ENCODE results near the gene JAG1.

The JAG1 gene

GRCh38 chr20:10673842-10674683, at the start of gene JAG1:
JAG1 (minus strand) TSS chr20:10673999; CDS start chr20:10673530, 469 bp downstream.
- peak within 1 kb of the TSS; percentile 88 for H3K4me3 ChIP-seq (ENCODE audit: low read depth, low read length)
- DNase-seq (ENCODE audit: low read depth), result peak; percentile 97
- TF ChIP-seq, protein P1, sequence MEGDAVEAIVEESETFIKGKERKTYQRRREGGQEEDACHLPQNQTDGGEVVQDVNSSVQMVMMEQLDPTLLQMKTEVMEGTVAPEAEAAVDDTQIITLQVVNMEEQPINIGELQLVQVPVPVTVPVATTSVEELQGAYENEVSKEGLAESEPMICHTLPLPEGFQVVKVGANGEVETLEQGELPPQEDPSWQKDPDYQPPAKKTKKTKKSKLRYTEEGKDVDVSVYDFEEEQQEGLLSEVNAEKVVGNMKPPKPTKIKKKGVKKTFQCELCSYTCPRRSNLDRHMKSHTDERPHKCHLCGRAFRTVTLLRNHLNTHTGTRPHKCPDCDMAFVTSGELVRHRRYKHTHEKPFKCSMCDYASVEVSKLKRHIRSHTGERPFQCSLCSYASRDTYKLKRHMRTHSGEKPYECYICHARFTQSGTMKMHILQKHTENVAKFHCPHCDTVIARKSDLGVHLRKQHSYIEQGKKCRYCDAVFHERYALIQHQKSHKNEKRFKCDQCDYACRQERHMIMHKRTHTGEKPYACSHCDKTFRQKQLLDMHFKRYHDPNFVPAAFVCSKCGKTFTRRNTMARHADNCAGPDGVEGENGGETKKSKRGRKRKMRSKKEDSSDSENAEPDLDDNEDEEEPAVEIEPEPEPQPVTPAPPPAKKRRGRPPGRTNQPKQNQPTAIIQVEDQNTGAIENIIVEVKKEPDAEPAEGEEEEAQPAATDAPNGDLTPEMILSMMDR (conservative IDR thresholded peaks at IDR 0.05; ENCODE audit: low read depth, low read length), result no peak

- TF ChIP-seq, protein P1 (conservative IDR thresholded peaks at IDR 0.05; ENCODE audit: low read depth, low read length), result no peak
- no peak overlapping the region for H3K4me3 ChIP-seq (ENCODE audit: low read depth, low read length)
These were observed 48.2 kb upstream of the JAG1 start for GRCh38 chr20:10721976-10722375.

DNA sequence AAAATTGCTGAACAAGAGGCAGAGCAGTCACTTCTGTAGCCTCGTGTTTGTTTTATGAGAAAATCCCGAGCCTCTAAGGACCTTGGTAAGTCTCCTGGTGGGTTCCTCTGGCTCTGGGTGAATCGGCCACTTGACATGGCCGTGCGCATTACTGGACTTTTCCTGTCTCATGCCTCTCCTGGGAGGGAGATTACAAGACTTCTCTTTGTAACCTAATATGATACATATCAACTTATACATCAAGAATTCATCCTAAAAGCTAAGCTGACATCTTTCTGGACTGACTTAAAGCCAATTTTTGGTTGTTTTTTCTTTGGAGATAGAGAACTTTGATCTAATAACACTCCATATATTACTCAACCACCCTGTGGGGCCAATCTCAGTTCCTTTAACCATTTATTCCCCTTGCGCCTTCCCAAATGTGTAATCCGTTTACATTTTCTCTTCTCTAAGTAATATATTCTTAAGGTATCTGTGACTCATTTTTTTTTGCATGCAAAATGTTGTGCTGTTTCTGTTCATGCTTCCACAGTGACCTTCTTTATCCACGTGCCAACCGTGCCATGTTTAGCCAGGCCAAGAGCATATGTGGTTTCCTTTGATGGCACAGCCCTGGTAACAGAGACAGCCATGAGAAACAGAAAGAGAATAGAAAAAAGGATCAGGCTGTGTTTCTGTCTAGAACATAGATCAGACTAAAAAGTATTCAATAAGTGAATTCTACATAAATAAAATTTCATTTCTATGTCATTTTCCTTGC, 47.5 kb upstream of the JAG1 start:
- DNase-seq (ENCODE audit: low read depth), result peak; percentile 79
- TF ChIP-seq, protein P1 (conservative IDR thresholded peaks at IDR 0.05; ENCODE audit: low read depth, low read length), result no peak
- H3K4me3 ChIP-seq (ENCODE audit: low read depth, low read length), result no peak overlapping the region

More at GRCh38 chr20:10721976-10722375, 48.2 kb upstream of the JAG1 start:
- DNase-seq (ENCODE audit: low read depth), result no peak

- TF ChIP-seq, protein P1 (conservative IDR thresholded peaks at IDR 0.05; ENCODE audit: low read depth, low read length), result no peak
- DNase-seq (ENCODE audit: low read depth), result no peak
- H3K4me3 ChIP-seq (ENCODE audit: low read depth, low read length), result no peak overlapping the region
These were observed 46.8 kb upstream of the JAG1 start for GRCh38 chr20:10720565-10720964.

DNA sequence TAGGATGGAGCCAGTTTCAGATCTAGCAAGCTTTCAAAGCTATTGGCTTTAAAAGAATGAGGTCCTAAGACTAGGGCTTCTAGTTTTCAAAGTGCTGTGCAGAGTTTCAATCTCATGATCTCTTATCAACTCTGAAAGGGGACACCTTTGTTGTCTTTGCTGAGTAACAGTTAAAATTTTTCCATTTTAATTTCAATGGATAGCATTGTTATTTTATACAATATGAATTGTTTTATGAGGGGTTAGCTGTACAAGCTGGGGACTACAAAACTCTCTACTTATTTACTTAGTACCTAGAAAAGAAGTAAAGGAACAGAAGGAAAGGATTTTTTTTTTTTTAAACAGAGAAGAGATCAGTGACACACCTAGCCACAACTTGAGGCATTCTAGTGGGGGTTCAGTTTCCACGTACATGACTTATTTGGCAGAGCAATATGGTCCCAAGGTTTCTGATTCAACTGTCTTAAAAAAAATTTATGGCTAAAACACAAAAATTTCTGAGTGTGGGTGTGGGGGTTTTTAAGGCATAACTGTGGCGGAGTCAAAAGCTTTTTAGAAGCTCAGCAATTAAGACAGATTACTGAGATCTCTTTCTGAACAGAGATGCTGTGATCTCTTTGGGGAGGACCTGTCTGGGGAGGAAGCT, 46.1 kb upstream of the JAG1 start:
- TF ChIP-seq, protein P1 (conservative IDR thresholded peaks at IDR 0.05; ENCODE audit: low read depth, low read length), result no peak
- H3K4me3 ChIP-seq (ENCODE audit: low read depth, low read length), result no peak overlapping the region
- DNase-seq (ENCODE audit: low read depth), result no peak

GRCh38 chr20:10718661-10719060, 44.9 kb upstream of the JAG1 start:
- DNase-seq (ENCODE audit: low read depth), result no peak
- TF ChIP-seq, protein P1 (conservative IDR thresholded peaks at IDR 0.05; ENCODE audit: low read depth, low read length), result no peak
- no peak overlapping the region for H3K4me3 ChIP-seq (ENCODE audit: low read depth, low read length)
